ENCODE measurements around the gene MIDN. TPM values are rescaled to one million over a fixed set of nuclear protein-coding genes. Genes with fewer than 3 reads are reported as not detected.
"Not testable (repeated sequence)": the region's sequence is repeated elsewhere in the genome, so short reads cannot be mapped to it uniquely, and the experiment has no call there.

MIDN gene
- total RNA-seq, 2 donors from 2014 or later: 36.3 to 43.5 TPM

- H3K36me3 ChIP-seq (replicated peaks in 1 of 2; ENCODE audit: insufficient read depth in 1 of 2, low read depth in 2 of 2): no peaks in the 10 kb centered on the region
- no peaks in the 10 kb centered on the region for H3K27me3 ChIP-seq
- no peak overlapping the region for H3K27ac ChIP-seq
- no peak overlapping the region for H3K4me3 ChIP-seq
- DNase-seq: no peak
- TF ChIP-seq POLR2A (IDR thresholded peaks at IDR 0.05): no peak
- TF ChIP-seq CTCF (IDR thresholded peaks at IDR 0.05): no peak
- intact Hi-C loops (cut with DNase I): no loop called here
- H3K4me1 ChIP-seq: no peaks in the 10 kb centered on the region
- ATAC-seq: no peak
- WGBS, 2 donors: 78% methylated on average over 35 of the region's 35 CpGs
- no peaks in the 10 kb centered on the region for H3K9me3 ChIP-seq
These were observed 52.5 kb downstream of the MIDN start for GRCh38 chr19:1300744-1301490.

GRCh38 chr19:1302533-1303239, 54.3 kb downstream of the MIDN start:
- Histone ChIP-seq H3K4me1 (no peaks in the 10 kb centered on the region), H3K27me3 (no peaks in the 10 kb centered on the region), H3K4me3 (no peak overlapping the region), H3K36me3 (replicated peaks in 1 of 2; ENCODE audit: insufficient read depth in 1 of 2, low read depth in 2 of 2) (no peaks in the 10 kb centered on the region), H3K9me3 (no peaks in the 10 kb centered on the region), H3K27ac (no peak overlapping the region)
- TF ChIP-seq CTCF (IDR thresholded peaks at IDR 0.05): no peak
- TF ChIP-seq POLR2A (IDR thresholded peaks at IDR 0.05): no peak
- WGBS, 2 donors: 42 to 58% methylated on average over 3 to 25 of the region's 36 CpGs
- no peak for ATAC-seq
- no peak for DNase-seq
- intact Hi-C loops (cut with DNase I): no loop called here

- H3K4me1 ChIP-seq: no peaks in the 10 kb centered on the region
- TF ChIP-seq POLR2A (IDR thresholded peaks at IDR 0.05): no peak
- TF ChIP-seq CTCF (IDR thresholded peaks at IDR 0.05): no peak
- H3K4me3 ChIP-seq: no peak overlapping the region
- WGBS, 2 donors: 78 to 85% methylated on average over 8 to 26 of the region's 28 CpGs
- DNase-seq (no peak), ATAC-seq (no peak)
- no peaks in the 10 kb centered on the region for H3K27me3 ChIP-seq
- intact Hi-C loops (cut with DNase I): no loop called here
- H3K27ac ChIP-seq: no peak overlapping the region
- no peaks in the 10 kb centered on the region for H3K36me3 ChIP-seq (replicated peaks in 1 of 2; ENCODE audit: insufficient read depth in 1 of 2, low read depth in 2 of 2)
- H3K9me3 ChIP-seq: no peaks in the 10 kb centered on the region
These were observed 56.0 kb downstream of the MIDN start for GRCh38 chr19:1304197-1304924.

GRCh38 chr19:1305354-1305753, 57.0 kb downstream of the MIDN start:
- H3K4me3 ChIP-seq; H3K9me3 ChIP-seq; intact Hi-C loops (cut with DNase I); DNase-seq; H3K27ac ChIP-seq; H3K36me3 ChIP-seq (replicated peaks in 1 of 2; ENCODE audit: insufficient read depth in 1 of 2, low read depth in 2 of 2); H3K27me3 ChIP-seq; ATAC-seq; H3K4me1 ChIP-seq: not testable (repeated sequence)
- 76 to 86% methylated on average over 9 of the region's 9 CpGs for WGBS, 2 donors

GRCh38 chr19:1307320-1307719, 58.9 kb downstream of the MIDN start:
- Histone ChIP-seq H3K4me3 (no peak overlapping the region), H3K4me1 (no peaks in the 10 kb centered on the region), H3K9me3 (no peaks in the 10 kb centered on the region), H3K27me3 (no peaks in the 10 kb centered on the region), H3K36me3 (replicated peaks in 1 of 2; ENCODE audit: insufficient read depth in 1 of 2, low read depth in 2 of 2) (no peaks in the 10 kb centered on the region), H3K27ac (no peak overlapping the region)
- 81 to 92% methylated on average over 13 to 19 of the region's 38 CpGs for WGBS, 2 donors
- intact Hi-C loops (cut with DNase I): no loop called here
- no peak for ATAC-seq
- TF ChIP-seq POLR2A (IDR thresholded peaks at IDR 0.05) (no peak), CTCF (IDR thresholded peaks at IDR 0.05) (no peak)
- no peak for DNase-seq

All from body of pancreas (tissue), 4 donors.